Omental fat pad (tissue), 4 donors: Measurements from ENCODE around the gene TRIM8. TPM values are rescaled to one million over a fixed set of nuclear protein-coding genes. Genes with fewer than 3 reads are reported as not detected.

ENCODE experiments used
- ATAC-seq: fragments of 150-250 bp; one replicate; pipeline ENCODE4 v1.9.1; 2016; ENCODE audit warnings: mild to moderate bottlenecking, moderate library complexity; ENCODE audit not compliant: low FRiP score
- DNase-seq: peaks from one replicate; pipeline ENCODE4 v3.0.0-alpha.2; 2019; ENCODE audit warnings: low spot score
- CTCF ChIP-seq, 3 donors: fragments of 450-650 bp; IDR thresholded peaks; one replicate each; pipeline ENCODE4 v1.5.1; 2016 to 2017; ENCODE audit warnings: antibody characterized with exemption in 3 of 3, mild to moderate bottlenecking in 3 of 3, moderate library complexity in 2 of 3
- total RNA-seq, 4 donors: library from RNA; depleted of rRNA; stranded (reverse); fragments of >200 nt; gene quantifications; one replicate each; pipeline ENCODE4 v1.1.0, GENCODE V29; 2016

Gene TRIM8
- total RNA-seq, 4 donors from 2014 or later, result 58.2 to 121 (median 103) TPM

- ATAC-seq (no peak), DNase-seq (no peak)
- TF ChIP-seq CTCF (IDR thresholded peaks at IDR 0.05), result no peak
These were observed 17.0 kb upstream of the TRIM8 start for GRCh38 chr10:102627291-102627735.

DNA sequence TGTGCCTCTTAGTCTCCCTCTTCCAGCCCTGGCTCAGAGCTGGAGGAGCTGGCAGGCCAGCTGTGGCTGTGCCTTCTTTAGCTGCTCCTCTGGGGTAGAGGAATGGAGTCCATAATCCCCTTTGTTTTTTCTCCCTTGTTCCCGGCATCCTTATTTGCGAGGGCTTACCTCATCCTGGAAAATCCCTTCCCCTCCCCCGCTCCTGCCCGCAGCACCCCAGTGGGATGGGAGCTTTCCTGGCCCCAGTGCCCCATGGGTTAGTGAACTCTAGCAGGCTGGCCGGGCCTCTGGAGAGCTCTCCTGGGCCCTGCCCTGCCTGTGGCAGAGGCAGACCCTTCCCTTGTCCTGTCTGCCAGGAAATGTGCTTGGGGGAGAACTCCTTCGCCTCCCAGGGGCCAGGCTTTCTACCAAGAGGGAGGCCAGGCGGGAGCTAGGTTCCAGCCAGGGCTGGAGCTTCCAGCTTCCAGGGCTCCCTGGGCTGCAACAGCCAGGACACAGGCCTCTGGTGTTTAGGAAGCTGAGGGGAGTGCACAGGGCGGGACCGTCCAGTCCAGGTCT lies 16.5 kb upstream of the TRIM8 start:
- DNase-seq (no peak), ATAC-seq (peak; percentile 58)
- no peak for TF ChIP-seq CTCF (IDR thresholded peaks at IDR 0.05)

DNA sequence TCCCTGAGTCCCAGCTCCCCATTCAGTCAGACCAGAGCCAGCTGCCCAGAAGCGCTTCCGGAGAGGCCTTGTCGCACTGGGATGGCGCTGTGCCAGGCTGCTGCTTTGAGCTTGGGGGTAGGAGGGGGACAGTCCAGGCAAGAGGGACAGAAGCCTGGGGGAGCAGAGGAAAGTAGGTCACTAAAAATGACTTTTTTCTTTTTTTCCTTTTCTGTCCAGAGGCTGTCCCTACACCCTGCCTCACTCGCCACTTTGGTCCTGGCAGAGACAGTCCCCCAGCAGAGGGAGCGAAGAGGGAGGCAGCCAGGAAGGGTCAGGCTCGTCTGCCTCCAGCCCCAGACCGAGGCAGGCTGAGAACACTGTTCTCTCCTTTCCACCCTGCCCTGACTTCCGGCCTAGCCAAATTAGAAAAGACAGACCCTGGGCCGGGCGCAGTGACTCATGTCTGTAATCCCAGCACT lies 15.8 kb upstream of the TRIM8 start:
- TF ChIP-seq CTCF (IDR thresholded peaks at IDR 0.05), result no peak

GRCh38 chr10:102629661-102630614 lies 14.3 kb upstream of the TRIM8 start:
- DNase-seq, result no peak
- ATAC-seq, result no peak
- TF ChIP-seq CTCF (IDR thresholded peaks at IDR 0.05), result no peak

More for the DNA sequence above, 15.8 kb upstream of the TRIM8 start:
- DNase-seq (no peak), ATAC-seq (no peak)

DNA sequence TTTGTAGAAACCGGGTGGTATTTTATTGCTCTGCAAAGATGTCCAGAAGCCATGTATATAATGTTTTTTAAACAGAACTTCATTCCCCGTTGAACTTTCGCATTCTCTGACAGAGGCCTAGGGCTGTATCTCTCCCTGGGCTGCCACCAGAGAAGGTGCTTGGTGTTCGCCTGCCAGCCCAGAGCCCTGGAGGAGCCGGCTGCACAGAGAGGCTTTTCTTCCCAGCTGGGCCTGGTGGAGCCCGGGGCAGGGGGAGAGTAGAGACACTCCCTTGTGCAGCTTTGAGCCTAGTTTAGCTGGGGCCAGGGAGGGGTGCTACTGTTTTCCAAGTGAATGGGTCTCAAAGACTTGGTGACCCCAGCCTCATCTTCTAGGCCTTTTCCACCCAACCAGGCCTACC lies 13.6 kb upstream of the TRIM8 start:
- DNase-seq, result no peak
- ATAC-seq, result no peak
- no peak for TF ChIP-seq CTCF (IDR thresholded peaks at IDR 0.05)

DNA sequence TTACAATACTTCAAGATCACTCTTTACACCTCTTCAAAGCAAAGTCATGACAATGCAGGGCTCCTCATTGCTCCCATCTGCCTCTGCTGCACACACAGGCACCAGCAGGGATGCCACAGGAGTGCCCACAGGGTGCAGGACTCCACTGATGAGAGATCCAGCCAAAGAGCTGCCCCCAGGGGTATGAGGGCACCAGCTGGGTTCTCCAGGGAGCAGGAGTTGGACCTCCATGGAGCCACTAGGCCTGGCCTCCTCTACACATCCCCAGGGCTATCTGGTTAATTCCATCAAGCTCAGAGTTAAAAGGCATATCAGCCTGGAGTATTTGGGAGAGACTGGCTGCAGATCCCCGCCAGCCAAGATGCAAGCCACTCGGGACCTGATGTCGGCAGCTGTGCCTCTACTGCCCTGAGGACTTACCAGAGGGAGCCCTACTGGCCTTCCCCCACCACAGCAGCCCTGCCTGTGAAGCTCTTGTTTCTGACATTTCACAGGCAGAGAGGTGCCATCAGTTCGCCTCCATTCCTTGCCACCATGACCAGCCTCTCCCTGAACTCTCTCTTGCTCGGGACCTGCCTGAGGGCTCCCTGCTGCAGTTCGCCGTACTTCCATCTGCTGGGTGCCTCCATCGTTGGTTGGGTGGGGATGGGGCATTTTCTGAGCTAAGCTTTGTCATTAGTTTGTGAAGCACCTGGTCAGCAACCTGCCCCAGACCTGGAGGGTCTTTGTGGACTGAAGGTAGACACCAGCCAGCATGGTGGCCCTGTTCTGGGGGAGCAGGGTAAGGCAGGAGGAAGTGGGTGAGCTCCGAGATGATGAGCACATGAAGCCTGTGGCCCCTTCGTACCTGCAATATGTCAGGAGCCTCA lies 12.5 kb upstream of the TRIM8 start:
- DNase-seq (no peak), ATAC-seq (no peak)
- TF ChIP-seq CTCF (IDR thresholded peaks at IDR 0.05), result no peak
